ENCODE data around the gene RNGTT. TPM values are rescaled to one million over a fixed set of nuclear protein-coding genes. Genes with fewer than 3 reads are reported as not detected.

RNGTT gene
- total RNA-seq, 1 donor from 2014 or later: 16.5 TPM

DNA sequence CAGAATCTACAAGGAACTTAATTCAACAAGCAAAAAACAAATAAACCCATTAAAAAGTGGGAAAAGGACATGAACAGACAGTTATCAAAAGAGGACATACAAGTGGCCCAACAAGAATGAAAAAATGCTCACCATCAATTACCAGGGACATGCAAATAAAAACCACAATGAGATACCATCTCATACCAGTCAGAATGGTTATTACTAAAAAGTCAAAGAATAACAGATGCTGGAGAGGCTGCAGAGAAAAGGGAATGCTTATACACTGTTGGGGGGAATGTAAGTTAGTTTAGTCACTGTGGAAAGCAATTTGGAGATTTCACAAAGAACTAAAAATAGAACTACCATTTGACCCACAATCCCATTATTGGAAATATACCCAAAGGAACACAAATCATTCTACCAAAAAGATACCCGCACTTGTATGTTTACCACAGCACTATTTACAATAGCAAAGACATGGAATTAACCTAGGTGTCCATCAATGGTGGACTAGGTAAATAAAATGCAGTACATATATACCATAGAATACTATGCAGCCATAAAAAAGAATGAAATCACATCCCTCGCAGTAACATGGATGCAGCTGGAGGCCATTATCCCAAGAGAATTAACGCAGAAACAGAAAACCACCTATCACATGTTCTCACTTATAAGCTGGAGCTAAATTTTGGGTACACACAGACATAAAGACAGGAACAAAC, 48.4 kb downstream of the RNGTT start:
- no peak for TF ChIP-seq CTCF (IDR thresholded peaks at IDR 0.05; ENCODE audit: unreplicated experiment)
- H3K36me3 Mint-ChIP-seq (ENCODE audit: insufficient read depth): peaks cover 12% of the 10 kb centered on the region
- H3K9me3 Mint-ChIP-seq (ENCODE audit: low read depth): peaks cover 13% of the 10 kb centered on the region
- H3K4me3 Mint-ChIP-seq (ENCODE audit: low read depth): no peak overlapping the region
- H3K27me3 Mint-ChIP-seq: no peaks in the 10 kb centered on the region
- H3K4me1 Mint-ChIP-seq (ENCODE audit: low read depth): peaks cover 12% of the 10 kb centered on the region
- DNase-seq (ENCODE audit: low spot score, unreplicated experiment): no peak
- no peak overlapping the region for H3K27ac Mint-ChIP-seq

GRCh38 chr6:88914180-88914579, 49.2 kb downstream of the RNGTT start:
- H3K27ac Mint-ChIP-seq: no peak overlapping the region

GRCh38 chr6:88913471-88913870, 49.9 kb downstream of the RNGTT start:
- no peak overlapping the region for H3K27ac Mint-ChIP-seq
- peaks cover 13% of the 10 kb centered on the region for H3K9me3 Mint-ChIP-seq (ENCODE audit: low read depth)
- no peak overlapping the region for H3K4me3 Mint-ChIP-seq (ENCODE audit: low read depth)
- peaks cover 12% of the 10 kb centered on the region for H3K4me1 Mint-ChIP-seq (ENCODE audit: low read depth)
- TF ChIP-seq CTCF (IDR thresholded peaks at IDR 0.05; ENCODE audit: unreplicated experiment): no peak
- DNase-seq (ENCODE audit: low spot score, unreplicated experiment): no peak
- no peaks in the 10 kb centered on the region for H3K27me3 Mint-ChIP-seq
- peaks cover 12% of the 10 kb centered on the region for H3K36me3 Mint-ChIP-seq (ENCODE audit: insufficient read depth)

More at GRCh38 chr6:88914180-88914579, 49.2 kb downstream of the RNGTT start:
- Mint-ChIP-seq H3K4me3 (ENCODE audit: low read depth) (no peak overlapping the region), H3K27me3 (no peaks in the 10 kb centered on the region), H3K36me3 (ENCODE audit: insufficient read depth) (peaks cover 12% of the 10 kb centered on the region), H3K4me1 (ENCODE audit: low read depth) (peaks cover 12% of the 10 kb centered on the region), H3K9me3 (ENCODE audit: low read depth) (peaks cover 13% of the 10 kb centered on the region)
- no peak for TF ChIP-seq CTCF (IDR thresholded peaks at IDR 0.05; ENCODE audit: unreplicated experiment)
- no peak for DNase-seq (ENCODE audit: low spot score, unreplicated experiment)

- Mint-ChIP-seq H3K27me3 (no peaks in the 10 kb centered on the region), H3K4me3 (ENCODE audit: low read depth) (no peak overlapping the region), H3K9me3 (ENCODE audit: low read depth) (peaks cover 13% of the 10 kb centered on the region), H3K36me3 (ENCODE audit: insufficient read depth) (peaks cover 14% of the 10 kb centered on the region), H3K27ac (peak overlapping the region; percentile 47), H3K4me1 (ENCODE audit: low read depth) (peaks cover 10% of the 10 kb centered on the region)
- DNase-seq (ENCODE audit: low spot score, unreplicated experiment): no peak
- no peak for TF ChIP-seq CTCF (IDR thresholded peaks at IDR 0.05; ENCODE audit: unreplicated experiment)
Measured at GRCh38 chr6:88910922-88911778, 52.3 kb downstream of the RNGTT start.
